ENCODE measurements around the gene GUCY1A2.

DNA sequence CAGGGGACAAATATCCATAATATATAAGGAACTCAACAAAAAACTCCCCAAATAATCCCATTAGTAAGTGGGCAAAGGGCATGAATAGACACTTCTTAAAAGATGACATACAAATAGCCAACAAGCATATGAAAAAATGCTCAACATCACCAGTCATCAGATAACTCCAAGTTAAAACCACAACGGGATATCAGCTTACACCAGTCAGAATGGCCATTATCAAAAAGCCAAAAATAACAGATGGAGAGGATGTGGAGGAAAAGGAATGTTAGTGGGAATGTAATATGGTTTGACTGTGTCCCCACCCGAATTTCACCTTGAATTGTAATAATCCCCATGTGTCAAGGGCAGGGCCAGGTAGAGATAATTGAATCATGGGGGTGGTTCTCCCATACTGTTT is 350.1 kb downstream of the GUCY1A2 start:
- TF ChIP-seq, protein P1, sequence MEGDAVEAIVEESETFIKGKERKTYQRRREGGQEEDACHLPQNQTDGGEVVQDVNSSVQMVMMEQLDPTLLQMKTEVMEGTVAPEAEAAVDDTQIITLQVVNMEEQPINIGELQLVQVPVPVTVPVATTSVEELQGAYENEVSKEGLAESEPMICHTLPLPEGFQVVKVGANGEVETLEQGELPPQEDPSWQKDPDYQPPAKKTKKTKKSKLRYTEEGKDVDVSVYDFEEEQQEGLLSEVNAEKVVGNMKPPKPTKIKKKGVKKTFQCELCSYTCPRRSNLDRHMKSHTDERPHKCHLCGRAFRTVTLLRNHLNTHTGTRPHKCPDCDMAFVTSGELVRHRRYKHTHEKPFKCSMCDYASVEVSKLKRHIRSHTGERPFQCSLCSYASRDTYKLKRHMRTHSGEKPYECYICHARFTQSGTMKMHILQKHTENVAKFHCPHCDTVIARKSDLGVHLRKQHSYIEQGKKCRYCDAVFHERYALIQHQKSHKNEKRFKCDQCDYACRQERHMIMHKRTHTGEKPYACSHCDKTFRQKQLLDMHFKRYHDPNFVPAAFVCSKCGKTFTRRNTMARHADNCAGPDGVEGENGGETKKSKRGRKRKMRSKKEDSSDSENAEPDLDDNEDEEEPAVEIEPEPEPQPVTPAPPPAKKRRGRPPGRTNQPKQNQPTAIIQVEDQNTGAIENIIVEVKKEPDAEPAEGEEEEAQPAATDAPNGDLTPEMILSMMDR (IDR thresholded peaks at IDR 0.05), result no peak
- TF ChIP-seq POLR2A (IDR thresholded peaks at IDR 0.05), result no peak

Measured in uterus (tissue), 2 donors.